DOHH2 (cell line): ENCODE data around the gene CLDN5.

ENCODE experiments used
- H3F3A ChIP-seq: fragments of 200-600 bp; sonication (generic), shearing (Covaris generic); 2 replicates; pipeline ENCODE4 v1.6.0; 2016; ENCODE audit warnings: antibody characterized with exemption, mild to moderate bottlenecking; ENCODE audit not compliant: control insufficient read depth, insufficient read depth
- H3K27ac ChIP-seq: fragments of 200-600 bp; sonication (generic); 2 replicates; pipeline ENCODE4 v1.5.1; 2014; ENCODE audit warnings: low read depth, mild to moderate bottlenecking, low read length, moderate library complexity
- H3K27me3 ChIP-seq: fragments of 200-600 bp; sonication (generic); 2 replicates; pipeline ENCODE4 v1.6.1; 2014; ENCODE audit warnings: mild to moderate bottlenecking, low read length, mixed read lengths; ENCODE audit not compliant: control insufficient read depth
- H3K36me3 ChIP-seq: fragments of 200-600 bp; sonication (generic); 2 replicates; pipeline ENCODE4 v1.6.1; 2014; ENCODE audit warnings: mild to moderate bottlenecking, low read length, moderate library complexity, mixed read lengths; ENCODE audit not compliant: control insufficient read depth
- H3K4me1 ChIP-seq: fragments of 200-600 bp; sonication (generic); 2 replicates; pipeline ENCODE4 v1.6.1; 2014; ENCODE audit warnings: mild to moderate bottlenecking, low read length, mixed read lengths; ENCODE audit not compliant: control insufficient read depth
- H3K4me2 ChIP-seq: fragments of 200-600 bp; sonication (generic); 2 replicates; pipeline ENCODE4 v1.6.0; 2014; ENCODE audit warnings: mild to moderate bottlenecking, low read length, moderate library complexity
- H3K4me3 ChIP-seq: fragments of 200-600 bp; sonication (generic); 2 replicates; pipeline ENCODE4 v1.5.1; 2014; ENCODE audit warnings: mild to moderate bottlenecking, low read length, mixed read lengths
- H3K79me2 ChIP-seq: fragments of 200-600 bp; sonication (generic); 2 replicates; pipeline ENCODE4 v1.6.1; 2014; ENCODE audit warnings: mild to moderate bottlenecking, low read length, mixed read lengths; ENCODE audit not compliant: control insufficient read depth
- H3K9me2 ChIP-seq: fragments of 200-600 bp; sonication (generic); replicated peaks from 2 replicates; pipeline ENCODE4 v1.6.1; 2014; ENCODE audit warnings: mild to moderate bottlenecking, low read length, mixed read lengths; ENCODE audit not compliant: control insufficient read depth
- H3K9me3 ChIP-seq: fragments of 200-600 bp; sonication (generic); 2 replicates; pipeline ENCODE4 v1.6.1; 2014; ENCODE audit warnings: antibody characterized with exemption, low read length, mixed read lengths; ENCODE audit not compliant: control insufficient read depth, insufficient read depth
- H4K20me1 ChIP-seq: fragments of 200-600 bp; sonication (generic); 2 replicates; pipeline ENCODE4 v1.6.0; 2014; ENCODE audit warnings: low read depth, mild to moderate bottlenecking, antibody characterized with exemption, low read length, moderate library complexity; ENCODE audit not compliant: control insufficient read depth, insufficient read depth
- EZH2phosphoT487 ChIP-seq: fragments of 200-600 bp; sonication (generic); IDR thresholded peaks from 2 replicates; pipeline ENCODE4 v1.6.1; 2017; ENCODE audit warnings: borderline replicate concordance, mild to moderate bottlenecking, antibody characterized with exemption, low read length, moderate library complexity, mixed read lengths
- TF ChIP-seq, protein P1 (sequence below): fragments of 200-600 bp; sonication (generic); IDR thresholded peaks from one replicate; pipeline ENCODE4 v1.5.1; 2014; ENCODE audit warnings: antibody characterized with exemption, mild to moderate bottlenecking, low read depth, low read length; ENCODE audit not compliant: poor library complexity, severe bottlenecking

Gene CLDN5

DNA sequence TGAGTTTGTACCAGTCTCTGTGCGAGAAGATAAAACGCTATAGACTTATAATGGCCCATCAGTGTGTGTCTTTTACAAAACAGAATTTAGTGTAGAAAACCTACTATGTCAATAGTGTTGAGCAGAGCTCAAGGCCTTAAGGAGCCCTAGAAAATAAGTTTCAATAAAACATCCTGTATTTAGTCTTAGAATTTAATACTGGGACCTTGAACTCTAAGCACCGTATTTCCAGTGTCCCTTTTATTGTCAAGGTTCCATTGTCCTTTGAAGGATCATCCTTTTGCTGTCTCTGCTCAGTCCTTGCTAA lies 27.9 kb downstream of the CLDN5 start:
- Histone ChIP-seq H3K4me2 (no peak overlapping the region), H3F3A (no peaks in the 10 kb centered on the region), H3K79me2 (peaks cover 14% of the 10 kb centered on the region), H3K27ac (no peak overlapping the region), H3K27me3 (no peaks in the 10 kb centered on the region), H3K9me2 (no peaks in the 10 kb centered on the region), H3K4me1 (no peaks in the 10 kb centered on the region), H3K9me3 (no peaks in the 10 kb centered on the region), H4K20me1 (peaks cover 5% of the 10 kb centered on the region; the same call in 1 of the 2 replicates), H3K4me3 (no peak overlapping the region), H3K36me3 (peaks cover 89% of the 10 kb centered on the region)
- no peak for TF ChIP-seq EZH2phosphoT487
- TF ChIP-seq, protein P1, sequence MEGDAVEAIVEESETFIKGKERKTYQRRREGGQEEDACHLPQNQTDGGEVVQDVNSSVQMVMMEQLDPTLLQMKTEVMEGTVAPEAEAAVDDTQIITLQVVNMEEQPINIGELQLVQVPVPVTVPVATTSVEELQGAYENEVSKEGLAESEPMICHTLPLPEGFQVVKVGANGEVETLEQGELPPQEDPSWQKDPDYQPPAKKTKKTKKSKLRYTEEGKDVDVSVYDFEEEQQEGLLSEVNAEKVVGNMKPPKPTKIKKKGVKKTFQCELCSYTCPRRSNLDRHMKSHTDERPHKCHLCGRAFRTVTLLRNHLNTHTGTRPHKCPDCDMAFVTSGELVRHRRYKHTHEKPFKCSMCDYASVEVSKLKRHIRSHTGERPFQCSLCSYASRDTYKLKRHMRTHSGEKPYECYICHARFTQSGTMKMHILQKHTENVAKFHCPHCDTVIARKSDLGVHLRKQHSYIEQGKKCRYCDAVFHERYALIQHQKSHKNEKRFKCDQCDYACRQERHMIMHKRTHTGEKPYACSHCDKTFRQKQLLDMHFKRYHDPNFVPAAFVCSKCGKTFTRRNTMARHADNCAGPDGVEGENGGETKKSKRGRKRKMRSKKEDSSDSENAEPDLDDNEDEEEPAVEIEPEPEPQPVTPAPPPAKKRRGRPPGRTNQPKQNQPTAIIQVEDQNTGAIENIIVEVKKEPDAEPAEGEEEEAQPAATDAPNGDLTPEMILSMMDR: no peak

DNA sequence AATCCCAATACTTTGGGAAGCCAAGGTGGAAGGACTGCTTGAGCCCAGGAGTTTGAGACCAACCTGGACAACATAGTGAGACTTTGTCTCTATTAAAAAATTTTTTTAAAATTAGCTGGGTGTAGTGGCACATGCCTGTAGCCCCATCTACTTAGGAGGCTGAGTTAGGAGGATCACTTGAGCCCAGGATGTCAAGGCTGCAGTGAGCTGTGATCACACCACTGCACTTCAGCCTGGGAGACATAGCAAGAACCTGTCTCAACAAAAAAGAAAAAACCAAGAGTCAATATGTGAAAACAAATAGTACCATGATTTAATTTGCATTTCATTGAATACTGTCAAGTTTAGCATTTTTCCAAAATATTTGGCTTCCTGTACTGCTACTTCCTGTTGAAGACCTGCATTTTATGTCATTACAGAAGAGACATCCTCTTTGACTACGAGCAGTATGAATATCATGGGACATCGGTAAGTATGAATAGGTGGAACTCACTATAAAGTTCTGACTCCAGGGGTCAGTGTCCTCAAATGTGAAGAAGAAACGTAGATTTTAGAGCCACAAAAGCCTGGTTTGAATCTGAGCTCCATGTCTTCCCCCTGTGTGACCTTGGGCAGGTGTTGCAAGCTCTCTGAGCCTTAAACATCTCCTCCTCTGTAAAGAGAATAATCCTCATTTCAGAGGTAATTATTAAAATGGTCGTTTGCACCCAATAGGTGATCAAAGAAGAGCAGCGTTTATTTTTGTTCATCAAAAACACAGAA lies 28.5 kb downstream of the CLDN5 start:
- no peaks in the 10 kb centered on the region for H3K27me3 ChIP-seq
- H3K4me2 ChIP-seq: no peak overlapping the region
- no peak overlapping the region for H3K4me3 ChIP-seq
- H3K9me3 ChIP-seq: no peaks in the 10 kb centered on the region
- H3F3A ChIP-seq: no peaks in the 10 kb centered on the region
- H3K79me2 ChIP-seq: peaks cover 14% of the 10 kb centered on the region
- H3K36me3 ChIP-seq: peaks cover 94% of the 10 kb centered on the region
- no peaks in the 10 kb centered on the region for H3K4me1 ChIP-seq
- H4K20me1 ChIP-seq: peaks cover 5% of the 10 kb centered on the region; the same call in 1 of the 2 replicates
- H3K9me2 ChIP-seq: no peaks in the 10 kb centered on the region
- no peak overlapping the region for H3K27ac ChIP-seq
- TF ChIP-seq, protein P1: no peak
- no peak for TF ChIP-seq EZH2phosphoT487

DNA sequence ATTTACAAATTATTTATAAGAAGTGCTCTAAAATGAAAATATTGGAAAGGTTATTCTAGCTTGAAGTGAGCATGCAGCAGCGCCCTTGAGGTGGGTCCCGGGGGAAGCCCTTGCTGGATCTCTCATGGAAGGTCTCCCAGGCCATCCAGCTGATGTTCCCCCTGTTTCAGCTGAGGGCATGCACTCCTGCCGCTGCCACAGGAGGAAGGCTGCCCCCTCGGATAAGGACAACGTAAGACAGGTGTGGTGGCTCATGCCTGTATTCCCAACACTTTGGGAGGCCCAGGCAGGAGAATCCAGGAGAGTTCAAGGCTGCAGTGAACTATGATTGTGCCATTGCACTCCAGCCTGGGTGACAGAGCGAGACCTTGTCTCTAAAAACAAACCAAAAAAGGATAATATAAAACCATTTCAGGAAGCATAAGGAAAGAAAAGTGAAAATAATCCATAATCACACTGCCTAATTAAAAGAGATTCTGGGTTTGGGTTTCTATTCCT lies 29.5 kb downstream of the CLDN5 start:
- Histone ChIP-seq H3K27me3 (no peaks in the 10 kb centered on the region), H3K36me3 (peaks cover 92% of the 10 kb centered on the region), H4K20me1 (peaks cover 5% of the 10 kb centered on the region; the same call in 1 of the 2 replicates), H3K9me2 (no peaks in the 10 kb centered on the region), H3K9me3 (no peaks in the 10 kb centered on the region), H3K79me2 (peaks cover 18% of the 10 kb centered on the region), H3K4me1 (no peaks in the 10 kb centered on the region), H3F3A (no peaks in the 10 kb centered on the region), H3K4me2 (no peak overlapping the region), H3K27ac (no peak overlapping the region), H3K4me3 (no peak overlapping the region)
- TF ChIP-seq, protein P1: no peak
- no peak for TF ChIP-seq EZH2phosphoT487
